Left lung (tissue), 10 donors: ENCODE data around the gene EPDR1. TPM values are rescaled to one million over a fixed set of nuclear protein-coding genes. Genes with fewer than 3 reads are reported as not detected.

Experiments used
- ATAC-seq: fragments of 200-7000 bp; cut with Tn5 transposase; one replicate; pipeline ENCODE4 v1.9.1; 2020; ENCODE audit warnings: moderate library complexity
- DNase-seq, 4 donors: peaks; one replicate each; pipeline ENCODE4 v3.0.0-alpha.2; 2013 to 2020
- H3K27ac ChIP-seq, 2 donors: fragments of 200-600 bp; sonication (generic) in 1 of 2; one replicate each; pipeline versions ENCODE4 v1.5.0 to v1.8.0; 2020 to 2021
- H3K27me3 ChIP-seq, 2 donors: fragments of 200-600 bp; sonication (generic) in 1 of 2; one replicate each; pipeline versions ENCODE4 v1.5.0 to v1.8.0; 2020 to 2021
- H3K36me3 ChIP-seq, 2 donors: fragments of 200-600 bp; sonication (generic) in 1 of 2; one replicate each; pipeline versions ENCODE4 v1.5.0 to v1.8.0; 2020 to 2021
- H3K4me1 ChIP-seq, 2 donors: fragments of 200-600 bp; one replicate each; pipeline ENCODE4 v1.8.0; 2021
- H3K4me3 ChIP-seq, 2 donors: fragments of 200-600 bp; sonication (generic) in 1 of 2; one replicate each; pipeline versions ENCODE4 v1.5.0 to v1.8.0; 2020 to 2021; ENCODE audit warnings: mild to moderate bottlenecking in 1 of 2
- H3K9me3 ChIP-seq, 2 donors: fragments of 200-600 bp; sonication (generic) in 1 of 2; one replicate each; pipeline versions ENCODE4 v1.5.0 to v1.8.0; 2020 to 2021
- intact Hi-C, 2 donors: fragments of 100-400 bp; cut with DNase I; formaldehyde crosslinking; loops; one replicate each; pipeline versions ENCODE4 v1.11.2 to v1.14.2; 2022
- polyA plus RNA-seq, 6 donors: library from polyadenylated mRNA; unstranded; fragments of 120-200 nt; gene quantifications; one replicate each; pipeline ENCODE4 v1.2.1, GENCODE V29; 2013; ENCODE audit not compliant: insufficient read length in 6 of 6
- total RNA-seq, 2 donors: library from RNA; stranded (reverse); fragmentation: NEBNext Ultra II Directional; extraction: Animal tissue kit (Norgen Biotek cat#: 25700); gene quantifications; one replicate each; pipeline ENCODE4 v1.2.1, GENCODE V29; 2021
- TF ChIP-seq, protein P1 (sequence below), 2 donors: fragments of 200-600 bp; sonication (generic) in 1 of 2; IDR thresholded peaks; one replicate each; pipeline versions ENCODE4 v1.5.0 to v1.8.0; 2021; ENCODE audit warnings: antibody characterized with exemption in 2 of 2
- donor health status: DM: no; HTN: yes; CAD: no.
- donor health status: DM: no; HTN: no; CAD: no.

Gene EPDR1
- total and polyA plus RNA-seq, 8 donors = 18.0 to 84.8 (median 21.6) TPM

DNA sequence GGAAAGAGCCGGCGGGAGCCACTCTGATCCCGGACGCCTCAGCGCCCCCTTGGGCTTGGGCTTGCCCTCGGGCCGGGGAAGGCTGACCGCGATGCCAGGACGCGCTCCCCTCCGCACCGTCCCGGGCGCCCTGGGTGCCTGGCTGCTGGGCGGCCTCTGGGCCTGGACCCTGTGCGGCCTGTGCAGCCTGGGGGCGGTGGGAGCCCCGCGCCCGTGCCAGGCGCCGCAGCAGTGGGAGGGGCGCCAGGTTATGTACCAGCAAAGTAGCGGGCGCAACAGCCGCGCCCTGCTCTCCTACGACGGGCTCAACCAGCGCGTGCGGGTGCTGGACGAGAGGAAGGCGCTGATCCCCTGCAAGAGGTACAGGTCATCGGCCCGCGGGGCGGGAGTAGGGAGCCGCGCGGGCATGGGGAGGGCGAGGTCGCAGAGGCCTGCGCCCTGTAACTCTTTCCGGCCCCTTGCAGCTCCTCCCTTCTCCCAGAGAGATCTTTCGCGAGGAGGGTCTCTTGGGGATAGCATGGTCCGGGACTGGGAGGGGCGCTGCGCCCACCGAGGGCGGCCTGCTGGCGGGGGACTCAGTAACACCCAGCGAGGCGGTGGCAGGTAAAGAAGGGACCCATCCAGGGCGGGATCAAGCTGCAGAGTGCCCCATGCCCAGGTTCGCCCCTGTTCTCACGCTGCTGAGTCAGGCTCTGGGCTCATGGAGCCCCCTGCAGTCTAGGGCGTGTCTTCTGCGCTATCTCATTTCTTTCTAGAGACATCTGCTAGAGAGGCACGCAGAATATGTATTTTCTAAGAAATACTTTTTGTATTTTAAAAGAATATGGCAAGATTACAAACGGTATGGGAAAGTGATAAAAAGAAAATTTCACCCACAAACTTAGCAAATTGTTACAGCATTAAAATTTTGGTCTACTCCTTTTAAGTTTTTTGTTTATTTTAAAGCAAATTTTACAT lies 687 bp downstream of the EPDR1 start:
- no peaks in the 10 kb centered on the region for H3K36me3 ChIP-seq
- H3K27ac ChIP-seq = peak overlapping the region; percentile 90 to 92
- H3K4me1 ChIP-seq = peaks cover 2 to 28% of the 10 kb centered on the region in 2 donors
- DNase-seq (peak; percentile 40 to 89 (median 54)), ATAC-seq (peak; percentile 77)
- intact Hi-C loops = no loop called here
- peaks cover 0 to 56% of the 10 kb centered on the region in 2 donors for H3K27me3 ChIP-seq
- TF ChIP-seq, protein P1, sequence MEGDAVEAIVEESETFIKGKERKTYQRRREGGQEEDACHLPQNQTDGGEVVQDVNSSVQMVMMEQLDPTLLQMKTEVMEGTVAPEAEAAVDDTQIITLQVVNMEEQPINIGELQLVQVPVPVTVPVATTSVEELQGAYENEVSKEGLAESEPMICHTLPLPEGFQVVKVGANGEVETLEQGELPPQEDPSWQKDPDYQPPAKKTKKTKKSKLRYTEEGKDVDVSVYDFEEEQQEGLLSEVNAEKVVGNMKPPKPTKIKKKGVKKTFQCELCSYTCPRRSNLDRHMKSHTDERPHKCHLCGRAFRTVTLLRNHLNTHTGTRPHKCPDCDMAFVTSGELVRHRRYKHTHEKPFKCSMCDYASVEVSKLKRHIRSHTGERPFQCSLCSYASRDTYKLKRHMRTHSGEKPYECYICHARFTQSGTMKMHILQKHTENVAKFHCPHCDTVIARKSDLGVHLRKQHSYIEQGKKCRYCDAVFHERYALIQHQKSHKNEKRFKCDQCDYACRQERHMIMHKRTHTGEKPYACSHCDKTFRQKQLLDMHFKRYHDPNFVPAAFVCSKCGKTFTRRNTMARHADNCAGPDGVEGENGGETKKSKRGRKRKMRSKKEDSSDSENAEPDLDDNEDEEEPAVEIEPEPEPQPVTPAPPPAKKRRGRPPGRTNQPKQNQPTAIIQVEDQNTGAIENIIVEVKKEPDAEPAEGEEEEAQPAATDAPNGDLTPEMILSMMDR (IDR thresholded peaks at IDR 0.05) = no peak
- peak overlapping the region; percentile 57 to 62 for H3K4me3 ChIP-seq
- H3K9me3 ChIP-seq = peaks cover 0 to 14% of the 10 kb centered on the region in 2 donors

DNA sequence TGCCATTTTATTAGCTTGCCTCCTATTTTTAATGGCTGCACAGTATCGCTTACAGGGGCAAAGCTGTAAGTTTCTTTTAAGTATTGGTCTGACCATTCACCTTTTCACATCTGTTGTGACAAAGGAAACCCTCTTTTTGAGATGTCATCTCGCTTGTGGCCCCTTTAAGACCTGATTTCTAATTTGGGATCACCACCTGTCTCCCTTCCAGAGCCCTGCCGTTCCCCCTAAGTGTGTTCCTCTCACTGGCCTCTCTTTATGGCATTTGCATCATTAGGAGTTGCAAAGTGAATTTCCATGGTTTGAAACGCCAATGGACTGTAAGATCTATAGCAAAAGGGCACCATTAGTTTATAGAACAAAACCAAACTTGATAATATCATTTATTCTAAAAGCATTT lies 1.4 kb downstream of the EPDR1 start:
- DNase-seq (no peak), ATAC-seq (no peak)
- no peaks in the 10 kb centered on the region for H3K36me3 ChIP-seq
- H3K4me3 ChIP-seq = peak overlapping the region; percentile 57 to 62
- H3K27ac ChIP-seq = peak overlapping the region; percentile 90 to 92
- intact Hi-C loops = no loop called here
- peaks cover 0 to 48% of the 10 kb centered on the region in 2 donors for H3K27me3 ChIP-seq
- peaks cover 0 to 21% of the 10 kb centered on the region in 2 donors for H3K4me1 ChIP-seq
- H3K9me3 ChIP-seq = peaks cover 0 to 15% of the 10 kb centered on the region in 2 donors
- TF ChIP-seq, protein P1 (IDR thresholded peaks at IDR 0.05) = no peak

- Histone ChIP-seq H3K27me3 (peaks cover 0 to 29% of the 10 kb centered on the region in 2 donors), H3K36me3 (no peaks in the 10 kb centered on the region), H3K27ac (peak overlapping the region in 1 of 2 donors; percentile 60), H3K4me1 (peaks cover 5 to 23% of the 10 kb centered on the region in 2 donors), H3K4me3 (no peak overlapping the region), H3K9me3 (peaks cover 0 to 15% of the 10 kb centered on the region in 2 donors)
- intact Hi-C loops = no loop called here
- ATAC-seq (no peak), DNase-seq (no peak)
- TF ChIP-seq, protein P1 (IDR thresholded peaks at IDR 0.05) = no peak
Observed at GRCh38 chr7:37923996-37924395, 3.6 kb downstream of the EPDR1 start.

GRCh38 chr7:37924491-37925041 lies 4.1 kb downstream of the EPDR1 start:
- Histone ChIP-seq H3K4me3 (no peak overlapping the region), H3K9me3 (peaks cover 0 to 15% of the 10 kb centered on the region in 2 donors), H3K4me1 (peaks cover 5 to 23% of the 10 kb centered on the region in 2 donors), H3K36me3 (no peaks in the 10 kb centered on the region), H3K27ac (peak overlapping the region in 1 of 2 donors; percentile 60), H3K27me3 (peaks cover 0 to 23% of the 10 kb centered on the region in 2 donors)
- no peak for DNase-seq
- TF ChIP-seq, protein P1 (IDR thresholded peaks at IDR 0.05) = no peak
- ATAC-seq = no peak
- intact Hi-C loops = no loop called here

- Histone ChIP-seq H3K27ac (no peak overlapping the region), H3K27me3 (peaks cover 0 to 14% of the 10 kb centered on the region in 2 donors), H3K4me1 (peaks cover 11 to 24% of the 10 kb centered on the region in 2 donors), H3K36me3 (no peaks in the 10 kb centered on the region), H3K9me3 (peaks cover 0 to 15% of the 10 kb centered on the region in 2 donors), H3K4me3 (no peak overlapping the region)
- intact Hi-C loops = no loop called here
- TF ChIP-seq, protein P1 (IDR thresholded peaks at IDR 0.05) = no peak
- DNase-seq = no peak
- ATAC-seq = no peak
Observed at GRCh38 chr7:37925620-37926019, 5.2 kb downstream of the EPDR1 start.
